Stimulated activated CD8-positive, alpha-beta memory T cell treated with anti-CD3 and anti-CD28 coated beads, Interleukin-2, amount 100 ng/mL, for 48 hours (primary cell): Measurements from ENCODE around the gene APOO.
A peak's percentile ranks its signal among the peaks of the same experiment; 100 is the strongest.

Source experiments
- DNase-seq, 2 donors: peaks; one replicate each; pipeline ENCODE4 v3.0.0-alpha.2; 2020; ENCODE audit warnings: low read depth in 2 of 2

Gene APOO

GRCh38 chrX:23907498-23908218 is at the start of gene APOO, which contains the start of gene CXorf58:
Gene APOO, minus strand, starts transcription at chrX:23907938. Its CDS starts 236 bp downstream, at chrX:23907702.
Gene CXorf58, plus strand, starts transcription at chrX:23908006. Its CDS starts 2,297 bp downstream, at chrX:23910303.
- DNase-seq, result peak; percentile 81 to 82

GRCh38 chrX:23954396-23954795 is 46.7 kb upstream of the APOO start:
- no peak for DNase-seq

DNA sequence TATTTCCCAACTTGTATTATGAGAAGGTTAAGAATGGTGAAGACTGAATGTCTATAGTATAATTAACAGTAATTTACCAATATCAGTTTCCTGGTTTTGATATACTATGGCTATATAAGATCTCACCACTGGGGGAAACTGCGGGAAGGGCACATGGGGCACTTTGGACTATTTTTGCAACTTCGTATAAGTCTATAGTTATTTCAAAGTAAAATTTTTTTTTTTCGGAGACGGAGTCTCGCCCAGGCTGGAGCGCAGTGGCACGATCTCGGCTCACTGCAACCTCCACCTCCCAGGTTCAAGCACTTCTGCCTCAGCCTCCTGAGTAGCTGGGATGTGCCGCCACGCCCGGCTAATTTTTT is 46.2 kb upstream of the APOO start:
- no peak for DNase-seq

DNA sequence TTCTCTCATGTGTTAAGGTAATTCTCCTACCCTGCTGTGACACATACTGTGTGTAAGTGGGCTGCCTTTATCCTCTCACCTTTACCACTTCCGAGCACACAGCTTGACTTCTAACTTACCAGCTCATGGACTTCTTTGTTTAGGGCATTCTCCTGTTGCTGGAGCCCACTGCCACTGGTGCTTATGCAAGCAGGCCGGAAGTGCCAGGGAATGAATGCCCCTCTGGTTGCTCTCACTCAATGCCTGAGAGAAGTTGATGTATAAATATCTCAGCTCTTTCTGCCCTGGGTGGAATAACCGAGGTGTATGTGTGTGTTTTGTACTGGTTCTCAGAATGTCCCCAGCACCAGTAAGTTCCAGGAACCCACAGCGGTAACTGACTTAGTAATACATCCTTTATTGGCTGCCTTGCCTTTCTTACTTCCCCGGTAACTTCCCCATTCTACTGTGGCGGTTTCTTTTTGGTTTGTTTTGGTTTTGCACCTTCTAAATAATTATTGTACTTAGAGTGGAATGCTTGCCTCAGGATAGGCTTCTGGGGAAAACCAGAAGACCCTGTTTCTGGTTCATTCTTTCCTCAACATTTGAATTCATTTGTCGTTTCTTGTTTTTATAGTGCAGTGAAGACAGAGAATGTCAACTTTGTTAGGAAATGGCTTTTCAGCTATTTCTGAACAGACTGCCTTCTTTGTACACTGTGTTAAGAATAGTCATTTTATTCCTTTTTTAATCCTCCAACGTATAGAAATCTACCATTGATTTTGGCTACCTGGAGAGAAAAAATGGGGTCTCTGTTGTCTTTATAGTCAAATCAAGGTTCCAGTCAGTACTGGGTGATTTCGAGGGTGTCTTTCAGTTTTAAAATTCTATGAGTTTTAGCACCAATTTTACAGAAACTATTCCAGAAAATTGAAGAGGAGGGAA is 45.5 kb upstream of the APOO start:
- DNase-seq, result peak; percentile 0 to 3

DNA sequence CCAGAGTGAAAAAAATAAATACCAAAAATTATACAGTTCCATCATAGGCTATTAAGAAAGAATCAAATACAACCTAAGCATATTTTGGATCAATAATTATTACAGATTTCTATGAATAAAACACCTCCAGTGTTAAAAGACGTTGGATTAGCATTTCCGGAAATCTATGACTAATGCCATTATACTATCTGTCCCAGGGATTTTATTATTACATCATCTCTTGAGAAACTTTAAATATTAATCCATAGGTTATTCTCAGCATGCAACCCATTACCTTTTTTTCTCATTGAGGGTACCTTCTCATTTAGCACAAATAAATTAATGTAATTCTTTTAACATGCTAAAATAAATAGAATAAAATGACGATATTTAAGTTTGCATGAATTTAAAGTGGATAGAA is 44.7 kb upstream of the APOO start:
- no peak for DNase-seq

GRCh38 chrX:23945206-23945605 is 37.5 kb upstream of the APOO start:
- DNase-seq, result no peak

GRCh38 chrX:23944234-23944633 is 36.5 kb upstream of the APOO start:
- DNase-seq, result no peak

GRCh38 chrX:23939203-23939602 is 31.5 kb upstream of the APOO start:
- no peak for DNase-seq

GRCh38 chrX:23938690-23939089 is 31.0 kb upstream of the APOO start:
- DNase-seq, result no peak

GRCh38 chrX:23937100-23937499 is 29.4 kb upstream of the APOO start:
- no peak for DNase-seq

DNA sequence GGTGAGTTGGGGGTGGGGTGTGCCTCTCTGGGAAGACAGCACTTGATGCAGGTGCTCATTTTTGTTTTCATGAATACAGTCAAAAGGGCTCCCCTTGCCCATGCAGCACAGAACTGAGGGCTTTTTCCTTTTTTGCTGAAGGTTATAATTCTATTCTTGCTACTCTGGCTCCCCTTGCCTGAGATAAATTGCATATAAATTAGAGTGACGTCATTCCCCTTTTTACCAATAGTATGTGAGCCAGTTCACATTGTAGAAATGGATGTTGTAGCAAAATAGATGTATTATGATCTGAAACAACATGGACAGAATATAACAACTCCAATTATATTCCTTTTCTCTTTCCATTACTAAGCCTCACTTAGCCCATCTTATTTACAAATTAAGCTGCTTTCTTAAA is 28.4 kb upstream of the APOO start:
- no peak for DNase-seq

DNA sequence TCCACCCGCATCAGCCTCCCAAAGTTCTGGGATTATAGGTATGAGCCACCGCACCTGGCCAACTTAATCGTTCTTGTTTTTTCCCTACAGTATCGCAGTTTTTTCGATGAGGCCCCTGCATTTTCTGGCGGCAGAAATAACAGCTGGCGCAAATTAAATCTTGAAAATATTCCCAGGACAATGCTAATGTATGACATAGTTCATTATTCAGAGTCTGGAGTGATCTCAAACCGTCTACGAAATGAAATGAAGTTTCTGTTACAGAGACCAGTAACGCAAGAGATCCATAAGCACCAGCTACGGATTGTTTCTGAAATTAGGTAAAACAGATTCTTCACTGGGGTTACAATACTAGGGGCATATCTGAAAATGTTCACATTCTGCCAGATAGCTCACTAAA is 27.4 kb upstream of the APOO start:
- no peak for DNase-seq

GRCh38 chrX:23932046-23932445 is 24.3 kb upstream of the APOO start:
- no peak for DNase-seq

GRCh38 chrX:23930894-23931604 is 23.3 kb upstream of the APOO start:
- DNase-seq, result no peak

GRCh38 chrX:23926015-23926414 is 18.3 kb upstream of the APOO start:
- DNase-seq, result no peak

DNA sequence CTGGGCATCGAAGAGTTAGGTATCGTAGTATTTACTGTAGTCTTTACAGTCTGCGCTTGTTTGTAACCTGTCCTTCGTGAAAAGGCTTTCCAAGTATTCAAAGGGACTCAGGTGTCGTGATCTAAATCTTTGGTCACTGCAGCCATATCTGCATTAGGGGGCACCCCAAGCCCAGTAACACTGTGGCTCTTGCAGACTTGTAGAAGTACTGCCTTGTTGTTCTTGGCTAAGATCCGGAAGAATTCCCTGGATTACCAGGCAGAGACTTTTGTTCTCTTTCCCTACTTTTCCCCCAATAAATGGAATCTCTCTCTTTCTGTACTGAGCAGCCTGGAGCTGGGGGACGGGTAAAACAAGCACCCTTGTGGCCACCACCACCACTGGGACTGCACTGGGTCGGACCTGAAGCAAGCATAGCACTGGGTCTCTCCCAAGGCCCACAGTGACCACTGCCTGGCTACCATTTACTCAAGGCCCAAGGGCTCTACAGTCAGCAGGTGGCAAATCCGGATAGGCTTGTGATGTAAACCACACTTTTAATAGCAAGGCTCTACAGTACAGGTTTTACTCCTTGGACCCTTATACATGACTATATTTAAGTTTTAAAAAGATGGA is 12.1 kb upstream of the APOO start:
- no peak for DNase-seq

DNA sequence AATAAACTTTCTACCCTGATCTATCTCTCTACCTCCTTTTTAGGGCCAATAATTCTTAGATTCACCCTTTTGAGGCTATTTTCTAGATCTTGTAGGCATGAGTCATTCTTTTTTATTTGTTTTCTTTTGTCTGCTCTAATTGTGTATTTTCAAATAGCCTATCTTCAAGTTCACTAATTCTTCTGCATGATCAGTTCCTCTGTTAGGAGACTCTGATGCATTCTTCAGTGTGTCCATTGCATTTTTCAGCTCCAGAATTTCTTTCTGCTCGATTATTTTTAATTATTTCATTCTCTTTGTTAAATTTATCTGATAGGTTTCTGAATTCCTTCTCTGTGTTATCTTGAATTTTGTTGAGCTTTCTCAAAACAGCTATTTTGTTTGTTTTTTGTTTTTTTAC is 11.4 kb upstream of the APOO start:
- no peak for DNase-seq

- DNase-seq, result no peak
These were observed 3.5 kb upstream of the APOO start for GRCh38 chrX:23911126-23911835.

GRCh38 chrX:23908219-23909004 is 674 bp upstream of the APOO start:
- no peak for DNase-seq

GRCh38 chrX:23907111-23907497 is 634 bp downstream of the APOO start:
- no peak for DNase-seq
